IMR-90 (cell line): ENCODE measurements around the gene CFAP20. TPM values are rescaled to one million over a fixed set of nuclear protein-coding genes. Genes with fewer than 3 reads are reported as not detected.
A peak's percentile ranks its signal among the peaks of the same experiment; 100 is the strongest.

Experiments used
- ATAC-seq: fragments of 200-7000 bp; cut with Tn5 transposase; 2 replicates; pipeline ENCODE4 v1.9.1; 2020; ENCODE audit warnings: low read depth, mild to moderate bottlenecking, moderate library complexity
- BruUV-seq: library from RNA; stranded (reverse); fragments of 400-500 nt; replicated peaks from 2 replicates; lab custom pipeline; 2021; lab: Mats Ljungman, UMichigan
- CTCF ChIA-PET: fragments of 300-600 bp; formaldehyde crosslinking; extraction: SDS; loops from one replicate; lab custom pipeline; 2021; ENCODE audit warnings: antibody characterized with exemption; lab: Yijun Ruan, JAX
- POLR2A ChIA-PET: fragments of 300-600 bp; sonication (Branson Sonifier 250); formaldehyde crosslinking; loops from one replicate; lab custom pipeline; 2022; ENCODE audit warnings: antibody characterized with exemption; ENCODE audit not compliant: unreplicated experiment; lab: Charles Lee
- DNase-seq: peaks from one replicate; pipeline ENCODE4 v3.0.0; 2013
- H2AFZ ChIP-seq: replicated peaks from 2 replicates; pipeline ENCODE3; 2013; ENCODE audit warnings: low read length, mild to moderate bottlenecking; ENCODE audit not compliant: poor library complexity
- H2AK5ac ChIP-seq: 2 replicates; pipeline ENCODE4 v1.6.1; 2013; ENCODE audit warnings: low read depth, low read length, inconsistent platforms
- H2AK9ac ChIP-seq: replicated peaks from 2 replicates; pipeline ENCODE3; 2013; ENCODE audit warnings: mild to moderate bottlenecking, low read depth, low read length, moderate library complexity; ENCODE audit not compliant: poor library complexity
- H2BK120ac ChIP-seq: 2 replicates; pipeline ENCODE4 v1.6.1; 2013; ENCODE audit warnings: low read depth, low read length, inconsistent platforms
- H2BK15ac ChIP-seq: 3 replicates; pipeline ENCODE4 v1.6.1; 2013; ENCODE audit warnings: low read depth, low read length, inconsistent platforms
- H2BK20ac ChIP-seq: 2 replicates; pipeline ENCODE4 v1.6.1; 2013; ENCODE audit warnings: low read depth, mild to moderate bottlenecking, inconsistent platforms, low read length, moderate library complexity
- H2BK5ac ChIP-seq: 2 replicates; pipeline ENCODE4 v1.6.1; 2013; ENCODE audit warnings: mild to moderate bottlenecking, low read depth, low read length, inconsistent platforms; ENCODE audit not compliant: poor library complexity, severe bottlenecking
- H3K14ac ChIP-seq: replicated peaks from 2 replicates; pipeline ENCODE4 v1.6.1; 2013; ENCODE audit warnings: low read depth, low read length, inconsistent platforms
- H3K18ac ChIP-seq: 2 replicates; pipeline ENCODE4 v1.6.1; 2013; ENCODE audit warnings: low read depth, low read length, control low read depth
- H3K23ac ChIP-seq: 2 replicates; pipeline ENCODE4 v1.6.1; 2013; ENCODE audit warnings: low read depth, low read length, inconsistent platforms
- H3K27ac ChIP-seq: 2 replicates; pipeline ENCODE4 v1.5.1; 2013; ENCODE audit warnings: mild to moderate bottlenecking, control low read depth, low read length; ENCODE audit not compliant: insufficient read depth
- H3K27me3 ChIP-seq: 2 replicates; pipeline ENCODE4 v1.6.1; 2013; ENCODE audit warnings: low read length; ENCODE audit not compliant: control insufficient read depth, insufficient read depth
- H3K36me3 ChIP-seq: 2 replicates; pipeline ENCODE4 v1.6.1; 2013; ENCODE audit warnings: low read length, mixed read lengths; ENCODE audit not compliant: control insufficient read depth, insufficient read depth
- H3K4ac ChIP-seq: 2 replicates; pipeline ENCODE4 v1.6.1; 2013; ENCODE audit warnings: low read depth, low read length, inconsistent platforms
- H3K4me1 ChIP-seq: 2 replicates; pipeline ENCODE4 v1.6.1; 2013; ENCODE audit warnings: low read length, mixed read lengths; ENCODE audit not compliant: control insufficient read depth, insufficient read depth
- H3K4me2 ChIP-seq: 2 replicates; pipeline ENCODE4 v1.6.1; 2013; ENCODE audit warnings: low read depth, mild to moderate bottlenecking, control low read depth, low read length, moderate library complexity
- H3K4me3 ChIP-seq: 2 replicates; pipeline ENCODE4 v1.5.1; 2013; ENCODE audit warnings: low read depth, mild to moderate bottlenecking, control low read depth, low read length, moderate library complexity; ENCODE audit not compliant: insufficient read depth
- H3K56ac ChIP-seq: 2 replicates; pipeline ENCODE4 v1.6.1; 2013; ENCODE audit warnings: low read length, inconsistent platforms; ENCODE audit not compliant: insufficient read depth; ENCODE audit errors: extremely low read depth
- H3K79me1 ChIP-seq, 2 experiments: 2 replicates each; pipeline ENCODE4 v1.6.1; 2013; ENCODE audit warnings: low read length in 2 of 2, inconsistent platforms in 1 of 2, low read depth in 1 of 2
- H3K9ac ChIP-seq: 2 replicates; pipeline ENCODE4 v1.6.1; 2013; ENCODE audit warnings: low read depth, low read length, control low read depth
- H3K9me1 ChIP-seq: 2 replicates; pipeline ENCODE4 v1.6.1; 2013; ENCODE audit warnings: low read length, inconsistent platforms; ENCODE audit not compliant: insufficient read depth
- H3K9me3 ChIP-seq: 2 replicates; pipeline ENCODE4 v1.6.1; 2013; ENCODE audit warnings: low read length; ENCODE audit not compliant: control insufficient read depth, insufficient read depth
- H4K20me1 ChIP-seq: 2 replicates; pipeline ENCODE4 v1.6.1; 2013; ENCODE audit warnings: low read length, inconsistent platforms; ENCODE audit not compliant: insufficient read depth
- H4K5ac ChIP-seq: 2 replicates; pipeline ENCODE4 v1.6.1; 2013; ENCODE audit warnings: mild to moderate bottlenecking, low read depth, low read length, control low read depth
- H4K8ac ChIP-seq, 2 experiments: 2 replicates each; pipeline ENCODE4 v1.6.1; 2013; ENCODE audit warnings: low read depth in 2 of 2, low read length in 2 of 2, control low read depth in 1 of 2, inconsistent platforms in 1 of 2
- H4K91ac ChIP-seq: 2 replicates; pipeline ENCODE4 v1.6.1; 2013; ENCODE audit warnings: low read depth, low read length, inconsistent platforms; ENCODE audit not compliant: insufficient read depth
- POLR2A ChIP-seq: IDR thresholded peaks from 2 replicates; pipeline ENCODE4 v1.6.1; 2012; ENCODE audit warnings: mild to moderate bottlenecking, low read depth, low read length
- WGBS, 2 experiments: methylation state at CpG; one replicate each; pipeline versions ENCODE4 v1.1.5 to v1.1.7; 2013; ENCODE audit warnings: missing lambda C conversion rate in 2 of 2; ENCODE audit not compliant: insufficient read length in 1 of 2; ENCODE audit errors: extremely low coverage in 2 of 2; 5-methylcytosine and 5-hydroxymethylcytosine counted together
- dilution Hi-C: fragments of 300-500 bp; cut with HindIII; formaldehyde crosslinking; loops from one replicate; pipeline ENCODE4 v1.14.3; 2018; ENCODE audit warnings: low sequenced_read_pairs; ENCODE audit not compliant: unreplicated experiment
- in situ Hi-C: fragments of 300-500 bp; cut with MboI; formaldehyde crosslinking; loops from 3 replicates; pipeline ENCODE4 v1.14.3; 2019; ENCODE audit warnings: low sequenced_read_pairs, inconsistent platforms, mixed read lengths
- intact Hi-C: fragments of 100-400 bp; cut with micrococcal nuclease; formaldehyde crosslinking; loops from 2 replicates; pipeline ENCODE4 v1.10.0; 2022
- polyA plus RNA-seq, 3 experiments: library from polyadenylated mRNA; depleted of rRNA; stranded (reverse); fragments of >200 nt; gene quantifications; 2 replicates each; pipeline ENCODE4 v1.2.3, GENCODE V29; 2012; ENCODE audit warnings: low replicate concordance in 1 of 3
- total RNA-seq: library from RNA; depleted of rRNA; stranded (reverse); fragments of >200 nt; gene quantifications from 2 replicates; pipeline ENCODE4 v1.2.3, GENCODE V29; 2012

CFAP20 gene
- total and polyA plus RNA-seq, 2 of the 4 experiments (the other 2 are of a cell fraction), result 39.1 to 54.0 TPM

DNA sequence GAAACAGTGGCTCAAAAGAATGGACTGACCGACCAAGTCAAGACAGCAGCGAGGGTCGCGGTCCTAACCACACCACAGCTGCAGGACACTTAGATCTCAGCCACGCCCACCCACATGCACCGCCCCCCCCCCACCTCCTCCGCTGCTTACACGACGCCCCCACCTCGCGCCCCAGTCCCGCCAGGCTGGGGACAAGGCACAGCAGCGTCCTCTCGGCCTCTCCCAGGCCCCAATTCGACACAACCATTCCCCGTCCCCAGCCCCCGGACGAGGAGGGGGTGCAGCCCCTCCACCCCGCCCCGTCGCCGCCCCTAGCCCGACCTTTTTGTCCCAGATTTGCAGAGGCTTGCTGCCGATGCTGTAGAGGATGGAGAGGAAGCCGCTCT is 477 bp downstream of the CFAP20 start:
- Histone ChIP-seq H3K23ac (peak overlapping the region; percentile 70), H3K27me3 (no peaks in the 10 kb centered on the region), H2BK15ac (no peak overlapping the region), H4K8ac (no peak overlapping the region; a peak in 1 of 4 replicates), H2BK5ac (peak overlapping the region; percentile 72), H3K36me3 (no peaks in the 10 kb centered on the region), H3K9me3 (0 out of 2 replicates have a peak, but pooled peaks cover 2% of the 10 kb centered on the region), H3K27ac (peak overlapping the region; percentile 72), H3K4me3 (peak overlapping the region; percentile 84), H2BK120ac (0 out of 2 replicates have a peak overlapping the region, but pooled peaks have one; percentile 25), H2BK20ac (no peak overlapping the region), H3K4ac (peak overlapping the region; percentile 56; the same call in 1 of the 2 replicates), H2AFZ (peak overlapping the region; percentile 97), H3K9me1 (peaks cover 16% of the 10 kb centered on the region), H3K4me2 (peak overlapping the region; percentile 99), H4K20me1 (peaks cover 47% of the 10 kb centered on the region), H4K5ac (0 out of 2 replicates have a peak overlapping the region, but pooled peaks have one; percentile 22), H3K56ac (no peak overlapping the region), H3K14ac (peak overlapping the region; percentile 34; the same call in 1 of the 2 replicates), H3K18ac (no peak overlapping the region), H2AK5ac (peak overlapping the region; percentile 75; the same call in 1 of the 2 replicates), H2AK9ac (peak overlapping the region; percentile 85), H3K4me1 (peaks cover 16% of the 10 kb centered on the region), H4K91ac (no peak overlapping the region; the same call in 1 of the 2 replicates), H3K9ac (peak overlapping the region; percentile 85), H3K79me1 (peaks cover 20 to 45% of the 10 kb centered on the region in 2 experiments)
- no peak for DNase-seq
- CTCF ChIA-PET, result interaction anchor here (0.8 kb wide), 1 partner anchor 13 kb away, joined by 3 read pairs; no protein-coding TSS in a partner anchor
- POLR2A ChIA-PET, result interaction anchor here (0.6 kb wide), 1 partner anchor 43 kb away, joined by 3 read pairs; no protein-coding TSS in a partner anchor
- intact Hi-C loops (loop anchor here (5.0 kb wide), 1 partner anchor 391 kb away; the partner anchor contains the start of gene KATNB1), dilution Hi-C loops (no loop called here), in situ Hi-C loops (loop anchor here (5.0 kb wide), 1 partner anchor 106 kb away; no protein-coding TSS in a partner anchor)
- BruUV-seq, result no TSS peak
- TF ChIP-seq POLR2A, result no peak
- ATAC-seq, result peak; percentile 2; the same call in 1 of the 2 replicates
- WGBS, 2 experiments, result 4% methylated on average over 3 of the region's 25 CpGs; no CpG with 5 or more reads in 1 of the 2 experiments
